ENCODE data around the gene CLIP4.

CLIP4 gene

GRCh38 chr2:29189052-29189451 is 73.8 kb downstream of the CLIP4 start:
- no peak for TF ChIP-seq CTCF (IDR thresholded peaks at IDR 0.05; ENCODE audit: unreplicated experiment in 3 of 3)

GRCh38 chr2:29191817-29192216 is 76.6 kb downstream of the CLIP4 start:
- no peak overlapping the region for H3K4me3 Mint-ChIP-seq
- no peak overlapping the region for H3K27ac Mint-ChIP-seq
- no peaks in the 10 kb centered on the region for H3K4me1 Mint-ChIP-seq
- H3K27me3 Mint-ChIP-seq (ENCODE audit: low read depth), result peaks cover 7% of the 10 kb centered on the region
- peaks cover 7% of the 10 kb centered on the region for H3K9me3 Mint-ChIP-seq
- no peak for TF ChIP-seq CTCF (IDR thresholded peaks at IDR 0.05; ENCODE audit: unreplicated experiment in 3 of 3)
- peaks cover 9% of the 10 kb centered on the region for H3K36me3 Mint-ChIP-seq (ENCODE audit: low read depth)

More at GRCh38 chr2:29189052-29189451, 73.8 kb downstream of the CLIP4 start:
- Mint-ChIP-seq H3K4me3 (no peak overlapping the region), H3K4me1 (no peaks in the 10 kb centered on the region), H3K27me3 (ENCODE audit: low read depth) (peaks cover 4% of the 10 kb centered on the region), H3K36me3 (ENCODE audit: low read depth) (peaks cover 13% of the 10 kb centered on the region), H3K9me3 (peaks cover 7% of the 10 kb centered on the region), H3K27ac (no peak overlapping the region)

GRCh38 chr2:29192526-29192925 is 77.3 kb downstream of the CLIP4 start:
- H3K4me1 Mint-ChIP-seq, result no peaks in the 10 kb centered on the region
- no peak overlapping the region for H3K27ac Mint-ChIP-seq
- peaks cover 10% of the 10 kb centered on the region for H3K27me3 Mint-ChIP-seq (ENCODE audit: low read depth)
- no peak for TF ChIP-seq CTCF (IDR thresholded peaks at IDR 0.05; ENCODE audit: unreplicated experiment in 3 of 3)
- peaks cover 7% of the 10 kb centered on the region for H3K36me3 Mint-ChIP-seq (ENCODE audit: low read depth)
- peaks cover 6% of the 10 kb centered on the region for H3K9me3 Mint-ChIP-seq
- H3K4me3 Mint-ChIP-seq, result no peak overlapping the region

- no peak overlapping the region for H3K4me3 Mint-ChIP-seq
- H3K36me3 Mint-ChIP-seq (ENCODE audit: low read depth), result peaks cover 2% of the 10 kb centered on the region
- peaks cover 1% of the 10 kb centered on the region for H3K9me3 Mint-ChIP-seq
- H3K27me3 Mint-ChIP-seq (ENCODE audit: low read depth), result peaks cover 10% of the 10 kb centered on the region
- no peaks in the 10 kb centered on the region for H3K4me1 Mint-ChIP-seq
- no peak for TF ChIP-seq CTCF (IDR thresholded peaks at IDR 0.05; ENCODE audit: unreplicated experiment in 3 of 3)
- no peak overlapping the region for H3K27ac Mint-ChIP-seq
Measured at GRCh38 chr2:29193111-29193510, 77.9 kb downstream of the CLIP4 start.

- Mint-ChIP-seq H3K4me1 (no peaks in the 10 kb centered on the region), H3K9me3 (no peaks in the 10 kb centered on the region), H3K36me3 (ENCODE audit: low read depth) (no peaks in the 10 kb centered on the region), H3K27me3 (ENCODE audit: low read depth) (peaks cover 10% of the 10 kb centered on the region), H3K27ac (no peak overlapping the region), H3K4me3 (no peak overlapping the region)
- no peak for TF ChIP-seq CTCF (IDR thresholded peaks at IDR 0.05; ENCODE audit: unreplicated experiment in 3 of 3)
Measured at GRCh38 chr2:29193681-29194080, 78.5 kb downstream of the CLIP4 start.

GRCh38 chr2:29195796-29196195 is 80.6 kb downstream of the CLIP4 start:
- Mint-ChIP-seq H3K4me1 (no peaks in the 10 kb centered on the region), H3K27ac (no peak overlapping the region), H3K27me3 (ENCODE audit: low read depth) (peaks cover 10% of the 10 kb centered on the region), H3K9me3 (no peaks in the 10 kb centered on the region), H3K36me3 (ENCODE audit: low read depth) (no peaks in the 10 kb centered on the region), H3K4me3 (no peak overlapping the region)
- no peak for TF ChIP-seq CTCF (IDR thresholded peaks at IDR 0.05; ENCODE audit: unreplicated experiment in 3 of 3)
